ENCODE results near the gene RAB6B. TPM values are rescaled to one million over a fixed set of nuclear protein-coding genes. Genes with fewer than 3 reads are reported as not detected.

The RAB6B gene
- total and polyA plus RNA-seq, 2 experiments from 2014 or later, result 1.2 to 3.9 TPM

DNA sequence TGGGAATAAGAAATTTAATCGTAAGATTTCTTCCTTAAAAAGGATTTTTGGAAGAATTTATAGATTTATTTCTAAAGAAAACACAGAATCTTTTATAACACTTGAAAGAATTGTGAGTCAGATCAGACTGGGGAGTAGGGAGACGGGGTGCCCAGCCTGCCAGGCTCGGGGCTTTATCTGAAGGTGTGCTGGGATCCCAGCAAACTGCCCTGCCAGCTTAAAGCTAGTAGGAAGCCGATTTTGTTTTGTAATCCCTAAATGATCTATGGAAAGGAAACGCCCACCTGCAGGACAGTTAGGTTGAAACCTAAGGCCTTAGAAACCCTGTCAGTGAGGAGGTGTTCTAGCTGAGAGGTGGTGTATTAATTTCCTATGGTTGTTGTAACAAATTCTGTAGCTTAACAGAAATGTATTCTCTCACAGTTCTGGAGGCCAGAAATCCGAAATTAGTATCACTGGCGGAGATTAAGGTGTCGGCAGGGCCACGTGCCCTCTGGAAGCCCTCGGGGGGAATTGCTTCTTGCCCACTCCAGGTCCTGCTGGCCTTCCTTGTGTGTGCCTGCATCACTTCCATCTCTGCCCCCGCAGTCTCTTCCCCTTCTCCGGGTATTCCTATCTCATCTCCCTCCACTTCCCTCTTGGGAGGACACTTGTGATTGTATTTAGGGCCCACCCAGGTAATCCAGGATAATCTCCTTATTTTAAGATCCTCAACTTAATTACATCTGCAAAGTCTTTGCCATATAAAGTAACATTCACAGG, 19.3 kb upstream of the RAB6B start (continued):
- TF ChIP-seq REST (IDR thresholded peaks at IDR 0.05; ENCODE audit: unreplicated experiment), result no peak

DNA sequence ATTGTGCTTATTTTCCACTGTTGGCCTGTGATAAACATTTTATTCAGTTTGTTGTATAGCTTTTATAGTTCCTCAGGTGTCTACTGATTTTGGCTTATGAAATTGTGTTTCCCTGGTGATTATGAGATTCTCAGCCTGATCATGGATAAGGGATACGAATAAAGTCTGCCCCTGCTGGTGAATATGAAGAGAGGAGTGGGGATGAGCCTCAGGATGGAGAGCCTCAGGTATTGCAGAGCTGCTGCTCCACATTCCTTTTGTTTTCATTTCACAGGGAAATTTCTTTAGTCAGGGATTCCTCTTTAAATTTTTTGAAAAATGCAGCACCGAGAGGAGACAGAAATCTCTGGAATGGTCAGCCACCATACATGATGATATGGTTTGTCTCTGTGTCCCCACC, 14.7 kb upstream of the RAB6B start:
- TF ChIP-seq, protein P1, sequence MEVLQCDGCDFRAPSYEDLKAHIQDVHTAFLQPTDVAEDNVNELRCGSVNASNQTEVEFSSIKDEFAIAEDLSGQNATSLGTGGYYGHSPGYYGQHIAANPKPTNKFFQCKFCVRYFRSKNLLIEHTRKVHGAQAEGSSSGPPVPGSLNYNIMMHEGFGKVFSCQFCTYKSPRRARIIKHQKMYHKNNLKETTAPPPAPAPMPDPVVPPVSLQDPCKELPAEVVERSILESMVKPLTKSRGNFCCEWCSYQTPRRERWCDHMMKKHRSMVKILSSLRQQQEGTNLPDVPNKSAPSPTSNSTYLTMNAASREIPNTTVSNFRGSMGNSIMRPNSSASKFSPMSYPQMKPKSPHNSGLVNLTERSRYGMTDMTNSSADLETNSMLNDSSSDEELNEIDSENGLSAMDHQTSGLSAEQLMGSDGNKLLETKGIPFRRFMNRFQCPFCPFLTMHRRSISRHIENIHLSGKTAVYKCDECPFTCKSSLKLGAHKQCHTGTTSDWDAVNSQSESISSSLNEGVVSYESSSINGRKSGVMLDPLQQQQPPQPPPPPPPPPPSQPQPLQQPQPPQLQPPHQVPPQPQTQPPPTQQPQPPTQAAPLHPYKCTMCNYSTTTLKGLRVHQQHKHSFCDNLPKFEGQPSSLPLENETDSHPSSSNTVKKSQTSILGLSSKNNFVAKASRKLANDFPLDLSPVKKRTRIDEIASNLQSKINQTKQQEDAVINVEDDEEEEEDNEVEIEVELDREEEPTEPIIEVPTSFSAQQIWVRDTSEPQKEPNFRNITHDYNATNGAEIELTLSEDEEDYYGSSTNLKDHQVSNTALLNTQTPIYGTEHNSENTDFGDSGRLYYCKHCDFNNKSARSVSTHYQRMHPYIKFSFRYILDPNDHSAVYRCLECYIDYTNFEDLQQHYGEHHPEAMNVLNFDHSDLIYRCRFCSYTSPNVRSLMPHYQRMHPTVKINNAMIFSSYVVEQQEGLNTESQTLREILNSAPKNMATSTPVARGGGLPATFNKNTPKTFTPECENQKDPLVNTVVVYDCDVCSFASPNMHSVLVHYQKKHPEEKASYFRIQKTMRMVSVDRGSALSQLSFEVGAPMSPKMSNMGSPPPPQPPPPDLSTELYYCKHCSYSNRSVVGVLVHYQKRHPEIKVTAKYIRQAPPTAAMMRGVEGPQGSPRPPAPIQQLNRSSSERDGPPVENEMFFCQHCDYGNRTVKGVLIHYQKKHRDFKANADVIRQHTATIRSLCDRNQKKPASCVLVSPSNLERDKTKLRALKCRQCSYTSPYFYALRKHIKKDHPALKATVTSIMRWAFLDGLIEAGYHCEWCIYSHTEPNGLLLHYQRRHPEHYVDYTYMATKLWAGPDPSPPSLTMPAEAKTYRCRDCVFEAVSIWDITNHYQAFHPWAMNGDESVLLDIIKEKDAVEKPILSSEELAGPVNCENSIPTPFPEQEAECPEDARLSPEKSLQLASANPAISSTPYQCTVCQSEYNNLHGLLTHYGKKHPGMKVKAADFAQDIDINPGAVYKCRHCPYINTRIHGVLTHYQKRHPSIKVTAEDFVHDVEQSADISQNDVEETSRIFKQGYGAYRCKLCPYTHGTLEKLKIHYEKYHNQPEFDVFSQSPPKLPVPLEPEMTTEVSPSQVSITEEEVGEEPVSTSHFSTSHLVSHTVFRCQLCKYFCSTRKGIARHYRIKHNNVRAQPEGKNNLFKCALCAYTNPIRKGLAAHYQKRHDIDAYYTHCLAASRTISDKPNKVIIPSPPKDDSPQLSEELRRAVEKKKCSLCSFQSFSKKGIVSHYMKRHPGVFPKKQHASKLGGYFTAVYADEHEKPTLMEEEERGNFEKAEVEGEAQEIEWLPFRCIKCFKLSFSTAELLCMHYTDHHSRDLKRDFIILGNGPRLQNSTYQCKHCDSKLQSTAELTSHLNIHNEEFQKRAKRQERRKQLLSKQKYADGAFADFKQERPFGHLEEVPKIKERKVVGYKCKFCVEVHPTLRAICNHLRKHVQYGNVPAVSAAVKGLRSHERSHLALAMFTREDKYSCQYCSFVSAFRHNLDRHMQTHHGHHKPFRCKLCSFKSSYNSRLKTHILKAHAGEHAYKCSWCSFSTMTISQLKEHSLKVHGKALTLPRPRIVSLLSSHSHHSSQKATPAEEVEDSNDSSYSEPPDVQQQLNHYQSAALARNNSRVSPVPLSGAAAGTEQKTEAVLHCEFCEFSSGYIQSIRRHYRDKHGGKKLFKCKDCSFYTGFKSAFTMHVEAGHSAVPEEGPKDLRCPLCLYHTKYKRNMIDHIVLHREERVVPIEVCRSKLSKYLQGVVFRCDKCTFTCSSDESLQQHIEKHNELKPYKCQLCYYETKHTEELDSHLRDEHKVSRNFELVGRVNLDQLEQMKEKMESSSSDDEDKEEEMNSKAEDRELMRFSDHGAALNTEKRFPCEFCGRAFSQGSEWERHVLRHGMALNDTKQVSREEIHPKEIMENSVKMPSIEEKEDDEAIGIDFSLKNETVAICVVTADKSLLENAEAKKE (CRISPR knock-in tag; IDR thresholded peaks at IDR 0.05), result no peak
- TF ChIP-seq CTCF (conservative IDR thresholded peaks at IDR 0.05; ENCODE audit: low read depth in 2 of 2), result peak; percentile 45 to 68
- no peak overlapping the region for H3K27ac Mint-ChIP-seq
- peaks cover 3% of the 10 kb centered on the region for H3K27me3 Mint-ChIP-seq (ENCODE audit: insufficient read depth, low read depth, poor library complexity)
- H3K4me2 ChIP-seq, result no peak overlapping the region
- H3K27me3 ChIP-seq (ENCODE audit: insufficient read depth), result no peaks in the 10 kb centered on the region
- no peaks in the 10 kb centered on the region; the same call in 2 of the 3 replicates for H3K9me3 Mint-ChIP-seq
- no peak overlapping the region for H3K4me3 ChIP-seq
- no peaks in the 10 kb centered on the region for H3K36me3 Mint-ChIP-seq (ENCODE audit: low read depth)
- no peaks in the 10 kb centered on the region for H4K20me1 ChIP-seq (replicated peaks; ENCODE audit: insufficient read depth)
- no peaks in the 10 kb centered on the region for H3F3A ChIP-seq (replicated peaks; ENCODE audit: low read depth)
- H2AFZ ChIP-seq, result no peak overlapping the region
- peak; percentile 83 for ATAC-seq
- H3K9me2 ChIP-seq (ENCODE audit: insufficient read depth), result no peaks in the 10 kb centered on the region
- no peaks in the 10 kb centered on the region for H3K4me1 Mint-ChIP-seq
- no peaks in the 10 kb centered on the region for H3K36me3 ChIP-seq (ENCODE audit: insufficient read depth)
- H3K79me2 ChIP-seq (replicated peaks; ENCODE audit: insufficient read depth), result no peaks in the 10 kb centered on the region
- peak; percentile 69 for DNase-seq (ENCODE audit: low spot score)
- H3K4me1 ChIP-seq (ENCODE audit: insufficient read depth), result no peaks in the 10 kb centered on the region
- H3K27ac ChIP-seq (ENCODE audit: low read depth), result no peak overlapping the region
- no peak overlapping the region for H3K4me3 Mint-ChIP-seq
